Activated CD8-positive, alpha-beta T cell treated with anti-CD3 and anti-CD28 coated beads for 36 hours (primary cell): ENCODE results near the gene XIRP1. TPM values are rescaled to one million over a fixed set of nuclear protein-coding genes. Genes with fewer than 3 reads are reported as not detected.

ENCODE experiments used
- ATAC-seq: fragments of 200-7000 bp; cut with Tn5 transposase; one replicate; pipeline ENCODE4 v1.10.0; 2021; ENCODE audit warnings: mild to moderate bottlenecking, moderate library complexity
- CTCF ChIA-PET: fragments of 350-600 bp; sonication (Branson Sonifier 250); formaldehyde crosslinking; loops from one replicate; lab custom pipeline; 2021; ENCODE audit warnings: antibody characterized with exemption; lab: Charles Lee
- POLR2A ChIA-PET: fragments of 350-600 bp; sonication (Branson Sonifier 250); formaldehyde crosslinking; loops from one replicate; lab custom pipeline; 2021; ENCODE audit warnings: antibody characterized with exemption; lab: Charles Lee
- DNase-seq: peaks from one replicate; pipeline ENCODE4 v3.0.0-alpha.2; 2020
- H3K27ac Mint-ChIP-seq: one replicate; pipeline ENCODE4 v1.8.0; 2021; ENCODE audit warnings: mild to moderate bottlenecking, mixed read lengths
- H3K27me3 Mint-ChIP-seq: one replicate; pipeline ENCODE4 v1.8.0; 2021; ENCODE audit warnings: mixed read lengths
- H3K36me3 Mint-ChIP-seq: one replicate; pipeline ENCODE4 v1.8.0; 2021; ENCODE audit warnings: low read depth, mixed read lengths
- H3K4me1 Mint-ChIP-seq: one replicate; pipeline ENCODE4 v1.8.0; 2021; ENCODE audit warnings: low read depth, mixed read lengths
- H3K4me3 Mint-ChIP-seq: one replicate; pipeline ENCODE4 v1.8.0; 2021; ENCODE audit warnings: mild to moderate bottlenecking, moderate library complexity, mixed read lengths
- H3K9me3 Mint-ChIP-seq: one replicate; pipeline ENCODE4 v1.8.0; 2021; ENCODE audit warnings: mixed read lengths
- CTCF ChIP-seq: fragments of 200-600 bp; IDR thresholded peaks from one replicate; pipeline ENCODE4 v1.8.0; 2022; ENCODE audit warnings: antibody characterized with exemption, mild to moderate bottlenecking
- intact Hi-C: fragments of 100-400 bp; cut with micrococcal nuclease; formaldehyde crosslinking; loops from one replicate; pipeline ENCODE4 v1.10.0; 2022
- total RNA-seq, 2 experiments: library from RNA; stranded (reverse); gene quantifications; one replicate each; pipeline ENCODE4 v1.2.3, GENCODE V29; 2021

XIRP1 gene
- total RNA-seq, 2 experiments from 2014 or later = 2.5 TPM

- Mint-ChIP-seq H3K9me3 (no peaks in the 10 kb centered on the region), H3K27me3 (no peaks in the 10 kb centered on the region), H3K27ac (no peak overlapping the region), H3K4me3 (no peak overlapping the region), H3K36me3 (no peaks in the 10 kb centered on the region), H3K4me1 (peaks cover 18% of the 10 kb centered on the region)
- no peak for DNase-seq
- no peak for ATAC-seq
- ChIA-PET CTCF (interaction anchor here (0.6 to 18.8 kb wide), 3 partner anchors 23 to 104 kb away, joined by 3 to 754 read pairs (median 3); no protein-coding TSS in a partner anchor), POLR2A (interaction anchor here (1.1 kb wide), 1 partner anchor 68 kb away, joined by 3 read pairs; no protein-coding TSS in a partner anchor)
- intact Hi-C loops = no loop called here
- no peak for TF ChIP-seq CTCF
These were observed 7.0 kb downstream of the XIRP1 start for GRCh38 chr3:39185326-39185958.

GRCh38 chr3:39184968-39185285 lies 7.5 kb downstream of the XIRP1 start:
- POLR2A ChIA-PET = no interaction called here
- Mint-ChIP-seq H3K27me3 (no peaks in the 10 kb centered on the region), H3K36me3 (no peaks in the 10 kb centered on the region), H3K9me3 (no peaks in the 10 kb centered on the region), H3K4me3 (no peak overlapping the region), H3K27ac (no peak overlapping the region), H3K4me1 (peaks cover 21% of the 10 kb centered on the region)
- CTCF ChIA-PET = interaction anchor here (1.1 to 18.8 kb wide), 3 partner anchors 8 to 105 kb away, joined by 3 to 754 read pairs (median 3); partner anchors contain the start of gene XIRP1
- no peak for TF ChIP-seq CTCF
- ATAC-seq (no peak), DNase-seq (no peak)
- intact Hi-C loops = loop anchor here (5.0 kb wide), 1 partner anchor 38 kb away; no protein-coding TSS in a partner anchor

GRCh38 chr3:39184081-39184967 lies 8.1 kb downstream of the XIRP1 start:
- intact Hi-C loops = loop anchor here (5.0 kb wide), 1 partner anchor 37 kb away; no protein-coding TSS in a partner anchor
- Mint-ChIP-seq H3K36me3 (no peaks in the 10 kb centered on the region), H3K4me3 (no peak overlapping the region), H3K27me3 (no peaks in the 10 kb centered on the region), H3K27ac (no peak overlapping the region), H3K9me3 (no peaks in the 10 kb centered on the region), H3K4me1 (peaks cover 21% of the 10 kb centered on the region)
- ChIA-PET CTCF (interaction anchor here (1.1 to 18.8 kb wide), 3 partner anchors 8 to 105 kb away, joined by 3 to 754 read pairs (median 3); partner anchors contain the start of gene XIRP1), POLR2A (interaction anchor here (0.8 kb wide), 1 partner anchor 9 kb away, joined by 4 read pairs; no protein-coding TSS in a partner anchor)
- ATAC-seq = no peak
- TF ChIP-seq CTCF = no peak
- DNase-seq = no peak

- CTCF ChIA-PET = interaction anchor here (1.1 to 18.8 kb wide), 2 partner anchors 9 to 106 kb away, joined by 3 to 754 read pairs; partner anchors contain the start of gene XIRP1
- no peaks in the 10 kb centered on the region for H3K9me3 Mint-ChIP-seq
These were observed 8.9 kb downstream of the XIRP1 start for GRCh38 chr3:39183211-39184080.

More at GRCh38 chr3:39183211-39184080, 8.9 kb downstream of the XIRP1 start:
- no peak for DNase-seq
- Mint-ChIP-seq H3K4me3 (no peak overlapping the region), H3K27me3 (no peaks in the 10 kb centered on the region), H3K36me3 (no peaks in the 10 kb centered on the region), H3K4me1 (peaks cover 30% of the 10 kb centered on the region), H3K27ac (no peak overlapping the region)
- no peak for ATAC-seq
- intact Hi-C loops = loop anchor here (5.0 kb wide), 1 partner anchor 36 kb away; no protein-coding TSS in a partner anchor
- no peak for TF ChIP-seq CTCF
- POLR2A ChIA-PET = interaction anchor here (0.8 kb wide), 1 partner anchor 10 kb away, joined by 4 read pairs; no protein-coding TSS in a partner anchor
